Breast epithelium (tissue), 3 donors: ENCODE data around the gene MYL1.

Source experiments
- POLR2A ChIP-seq: fragments of 450-650 bp; IDR thresholded peaks from one replicate; pipeline ENCODE4 v1.6.1; 2016; ENCODE audit warnings: antibody characterized with exemption, mild to moderate bottlenecking, moderate library complexity
- TF ChIP-seq, protein P1 (sequence below), 3 donors: fragments of 450-650 bp; IDR thresholded peaks; one replicate each; pipeline ENCODE4 v1.5.1; 2016 to 2017; ENCODE audit warnings: antibody characterized with exemption in 3 of 3, mild to moderate bottlenecking in 3 of 3, moderate library complexity in 3 of 3

DNA sequence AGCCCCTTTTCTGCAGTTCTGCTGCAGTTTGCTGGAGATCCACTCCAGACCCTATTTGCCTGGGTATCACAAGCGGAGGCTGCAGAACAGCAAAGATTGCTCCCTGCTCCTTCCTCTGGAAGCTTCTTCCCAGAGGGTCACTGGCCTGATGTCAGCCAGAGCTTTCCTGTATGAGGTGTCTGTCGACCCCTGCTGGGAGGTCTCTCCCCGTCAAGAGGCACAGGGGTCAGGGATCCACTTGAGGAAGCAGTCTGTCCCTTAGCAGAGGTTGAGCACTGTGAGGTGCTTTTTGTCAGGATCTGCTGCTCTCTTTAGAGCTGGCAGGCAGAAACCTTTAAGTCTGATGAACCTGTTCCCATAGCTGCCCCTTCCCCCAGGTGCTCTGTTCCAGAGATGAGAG, 42.0 kb upstream of the MYL1 start:
- TF ChIP-seq, protein P1, sequence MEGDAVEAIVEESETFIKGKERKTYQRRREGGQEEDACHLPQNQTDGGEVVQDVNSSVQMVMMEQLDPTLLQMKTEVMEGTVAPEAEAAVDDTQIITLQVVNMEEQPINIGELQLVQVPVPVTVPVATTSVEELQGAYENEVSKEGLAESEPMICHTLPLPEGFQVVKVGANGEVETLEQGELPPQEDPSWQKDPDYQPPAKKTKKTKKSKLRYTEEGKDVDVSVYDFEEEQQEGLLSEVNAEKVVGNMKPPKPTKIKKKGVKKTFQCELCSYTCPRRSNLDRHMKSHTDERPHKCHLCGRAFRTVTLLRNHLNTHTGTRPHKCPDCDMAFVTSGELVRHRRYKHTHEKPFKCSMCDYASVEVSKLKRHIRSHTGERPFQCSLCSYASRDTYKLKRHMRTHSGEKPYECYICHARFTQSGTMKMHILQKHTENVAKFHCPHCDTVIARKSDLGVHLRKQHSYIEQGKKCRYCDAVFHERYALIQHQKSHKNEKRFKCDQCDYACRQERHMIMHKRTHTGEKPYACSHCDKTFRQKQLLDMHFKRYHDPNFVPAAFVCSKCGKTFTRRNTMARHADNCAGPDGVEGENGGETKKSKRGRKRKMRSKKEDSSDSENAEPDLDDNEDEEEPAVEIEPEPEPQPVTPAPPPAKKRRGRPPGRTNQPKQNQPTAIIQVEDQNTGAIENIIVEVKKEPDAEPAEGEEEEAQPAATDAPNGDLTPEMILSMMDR (IDR thresholded peaks at IDR 0.05) = no peak
- no peak for TF ChIP-seq POLR2A
